ENCODE results near the gene AHCYL2.
A peak's percentile ranks its signal among the peaks of the same experiment; 100 is the strongest.

DNA sequence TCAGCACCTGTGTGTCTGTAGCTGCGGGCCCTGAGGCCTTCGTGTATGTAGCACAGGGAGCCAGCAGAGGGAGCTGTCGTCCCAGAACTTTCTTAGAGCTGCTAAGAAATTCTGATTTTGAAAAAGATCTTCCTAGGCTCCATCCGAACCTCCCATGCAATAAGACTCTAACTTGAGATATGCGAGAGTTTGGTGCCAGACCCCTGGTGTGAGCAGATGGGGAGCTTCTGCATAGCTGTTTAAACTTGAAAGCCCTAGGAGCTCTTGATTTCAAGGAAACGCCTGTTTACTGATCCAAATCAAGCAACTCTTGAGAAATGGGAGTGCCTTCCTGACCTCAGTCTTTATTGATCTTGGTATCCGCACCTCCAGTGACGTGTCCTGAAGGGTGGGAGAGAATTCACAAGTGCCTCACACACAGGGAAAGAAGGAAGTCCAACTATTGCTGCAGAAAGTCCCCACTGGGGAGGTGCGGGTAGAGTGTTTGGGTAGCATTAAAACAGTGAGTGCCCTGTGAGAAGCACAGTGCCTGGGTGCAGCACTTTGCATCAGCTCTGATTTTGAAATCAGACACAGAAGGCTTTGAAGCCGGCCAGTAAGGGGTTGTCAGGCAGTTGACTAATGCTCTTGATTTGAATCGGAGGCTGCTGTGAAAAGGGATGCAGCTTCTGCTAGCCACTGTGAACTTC is 143.0 kb downstream of the AHCYL2 start:
- TF ChIP-seq, protein P1, sequence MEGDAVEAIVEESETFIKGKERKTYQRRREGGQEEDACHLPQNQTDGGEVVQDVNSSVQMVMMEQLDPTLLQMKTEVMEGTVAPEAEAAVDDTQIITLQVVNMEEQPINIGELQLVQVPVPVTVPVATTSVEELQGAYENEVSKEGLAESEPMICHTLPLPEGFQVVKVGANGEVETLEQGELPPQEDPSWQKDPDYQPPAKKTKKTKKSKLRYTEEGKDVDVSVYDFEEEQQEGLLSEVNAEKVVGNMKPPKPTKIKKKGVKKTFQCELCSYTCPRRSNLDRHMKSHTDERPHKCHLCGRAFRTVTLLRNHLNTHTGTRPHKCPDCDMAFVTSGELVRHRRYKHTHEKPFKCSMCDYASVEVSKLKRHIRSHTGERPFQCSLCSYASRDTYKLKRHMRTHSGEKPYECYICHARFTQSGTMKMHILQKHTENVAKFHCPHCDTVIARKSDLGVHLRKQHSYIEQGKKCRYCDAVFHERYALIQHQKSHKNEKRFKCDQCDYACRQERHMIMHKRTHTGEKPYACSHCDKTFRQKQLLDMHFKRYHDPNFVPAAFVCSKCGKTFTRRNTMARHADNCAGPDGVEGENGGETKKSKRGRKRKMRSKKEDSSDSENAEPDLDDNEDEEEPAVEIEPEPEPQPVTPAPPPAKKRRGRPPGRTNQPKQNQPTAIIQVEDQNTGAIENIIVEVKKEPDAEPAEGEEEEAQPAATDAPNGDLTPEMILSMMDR (IDR thresholded peaks at IDR 0.05; ENCODE audit: poor library complexity, severe bottlenecking), result peak; percentile 84
- no peak for TF ChIP-seq EP300 (conservative IDR thresholded peaks at IDR 0.05; ENCODE audit: poor library complexity, severe bottlenecking)
- no peak for TF ChIP-seq EZH2 (IDR thresholded peaks at IDR 0.05; ENCODE audit: borderline replicate concordance, insufficient read depth, low read length, poor library complexity, severe bottlenecking)
- TF ChIP-seq SMC3 (conservative IDR thresholded peaks at IDR 0.05; ENCODE audit: poor library complexity), result peak; percentile 86
- no peak for TF ChIP-seq POLR2AphosphoS5 (IDR thresholded peaks at IDR 0.05)
- TF ChIP-seq, protein P2, sequence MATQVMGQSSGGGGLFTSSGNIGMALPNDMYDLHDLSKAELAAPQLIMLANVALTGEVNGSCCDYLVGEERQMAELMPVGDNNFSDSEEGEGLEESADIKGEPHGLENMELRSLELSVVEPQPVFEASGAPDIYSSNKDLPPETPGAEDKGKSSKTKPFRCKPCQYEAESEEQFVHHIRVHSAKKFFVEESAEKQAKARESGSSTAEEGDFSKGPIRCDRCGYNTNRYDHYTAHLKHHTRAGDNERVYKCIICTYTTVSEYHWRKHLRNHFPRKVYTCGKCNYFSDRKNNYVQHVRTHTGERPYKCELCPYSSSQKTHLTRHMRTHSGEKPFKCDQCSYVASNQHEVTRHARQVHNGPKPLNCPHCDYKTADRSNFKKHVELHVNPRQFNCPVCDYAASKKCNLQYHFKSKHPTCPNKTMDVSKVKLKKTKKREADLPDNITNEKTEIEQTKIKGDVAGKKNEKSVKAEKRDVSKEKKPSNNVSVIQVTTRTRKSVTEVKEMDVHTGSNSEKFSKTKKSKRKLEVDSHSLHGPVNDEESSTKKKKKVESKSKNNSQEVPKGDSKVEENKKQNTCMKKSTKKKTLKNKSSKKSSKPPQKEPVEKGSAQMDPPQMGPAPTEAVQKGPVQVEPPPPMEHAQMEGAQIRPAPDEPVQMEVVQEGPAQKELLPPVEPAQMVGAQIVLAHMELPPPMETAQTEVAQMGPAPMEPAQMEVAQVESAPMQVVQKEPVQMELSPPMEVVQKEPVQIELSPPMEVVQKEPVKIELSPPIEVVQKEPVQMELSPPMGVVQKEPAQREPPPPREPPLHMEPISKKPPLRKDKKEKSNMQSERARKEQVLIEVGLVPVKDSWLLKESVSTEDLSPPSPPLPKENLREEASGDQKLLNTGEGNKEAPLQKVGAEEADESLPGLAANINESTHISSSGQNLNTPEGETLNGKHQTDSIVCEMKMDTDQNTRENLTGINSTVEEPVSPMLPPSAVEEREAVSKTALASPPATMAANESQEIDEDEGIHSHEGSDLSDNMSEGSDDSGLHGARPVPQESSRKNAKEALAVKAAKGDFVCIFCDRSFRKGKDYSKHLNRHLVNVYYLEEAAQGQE (IDR thresholded peaks at IDR 0.05; ENCODE audit: borderline replicate concordance), result no peak
- no peak for TF ChIP-seq MXI1 (conservative IDR thresholded peaks at IDR 0.05; ENCODE audit: poor library complexity, severe bottlenecking)

Measured in neural cell (in vitro differentiated cells).